ENCODE measurements around the gene TRIM75. TPM values are rescaled to one million over a fixed set of nuclear protein-coding genes. Genes with fewer than 3 reads are reported as not detected.
A peak's percentile ranks its signal among the peaks of the same experiment; 100 is the strongest.

The TRIM75 gene
- not detected for total RNA-seq
- long read RNA-seq = 0 reads

DNA sequence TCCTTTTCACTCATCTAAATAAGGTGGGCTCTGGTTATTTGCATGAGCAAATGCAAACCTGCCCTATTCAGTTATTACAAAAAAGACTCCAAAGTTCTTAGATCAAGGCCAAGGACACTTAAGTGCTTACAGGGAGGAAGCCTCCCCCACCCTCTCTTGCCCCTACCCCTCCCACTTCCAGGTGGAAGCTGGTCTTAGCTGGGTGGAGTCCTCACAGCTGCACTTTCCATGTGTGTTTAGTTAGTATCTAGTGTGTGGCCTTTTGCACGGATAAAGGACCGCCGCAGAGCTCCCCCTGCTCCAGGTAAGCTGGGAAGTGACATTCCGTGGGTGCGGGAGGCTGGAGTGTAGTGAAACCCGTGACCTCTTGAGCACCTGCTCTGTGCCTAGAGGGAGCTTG, at the start of gene TRIM75:
TRIM75 (plus strand) TSS at position 222 of the 400 bp plus-strand sequence. CDS start 5,282 bp downstream, outside the sequence.
- no peaks in the 10 kb centered on the region for H3K27me3 ChIP-seq
- ATAC-seq (no peak), DNase-seq (no peak)
- TF ChIP-seq POLR2A (IDR thresholded peaks at IDR 0.05) = no peak
- TF ChIP-seq, protein P1, sequence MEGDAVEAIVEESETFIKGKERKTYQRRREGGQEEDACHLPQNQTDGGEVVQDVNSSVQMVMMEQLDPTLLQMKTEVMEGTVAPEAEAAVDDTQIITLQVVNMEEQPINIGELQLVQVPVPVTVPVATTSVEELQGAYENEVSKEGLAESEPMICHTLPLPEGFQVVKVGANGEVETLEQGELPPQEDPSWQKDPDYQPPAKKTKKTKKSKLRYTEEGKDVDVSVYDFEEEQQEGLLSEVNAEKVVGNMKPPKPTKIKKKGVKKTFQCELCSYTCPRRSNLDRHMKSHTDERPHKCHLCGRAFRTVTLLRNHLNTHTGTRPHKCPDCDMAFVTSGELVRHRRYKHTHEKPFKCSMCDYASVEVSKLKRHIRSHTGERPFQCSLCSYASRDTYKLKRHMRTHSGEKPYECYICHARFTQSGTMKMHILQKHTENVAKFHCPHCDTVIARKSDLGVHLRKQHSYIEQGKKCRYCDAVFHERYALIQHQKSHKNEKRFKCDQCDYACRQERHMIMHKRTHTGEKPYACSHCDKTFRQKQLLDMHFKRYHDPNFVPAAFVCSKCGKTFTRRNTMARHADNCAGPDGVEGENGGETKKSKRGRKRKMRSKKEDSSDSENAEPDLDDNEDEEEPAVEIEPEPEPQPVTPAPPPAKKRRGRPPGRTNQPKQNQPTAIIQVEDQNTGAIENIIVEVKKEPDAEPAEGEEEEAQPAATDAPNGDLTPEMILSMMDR (IDR thresholded peaks at IDR 0.05) = no peak
- H3K9me3 ChIP-seq = no peaks in the 10 kb centered on the region
- H3K36me3 ChIP-seq = no peaks in the 10 kb centered on the region
- H3K27ac ChIP-seq = no peak within 1 kb of the TSS
- H3K4me3 ChIP-seq = no peak within 1 kb of the TSS
- intact Hi-C loops (cut with DNase I) = no loop called here
- H3K4me1 ChIP-seq = no peaks in the 10 kb centered on the region
- WGBS (ENCODE audit: insufficient coverage, low coverage, low lambda C conversion rate, missing lambda C conversion rate) = 60% methylated on average over 3 of the region's 6 CpGs

DNA sequence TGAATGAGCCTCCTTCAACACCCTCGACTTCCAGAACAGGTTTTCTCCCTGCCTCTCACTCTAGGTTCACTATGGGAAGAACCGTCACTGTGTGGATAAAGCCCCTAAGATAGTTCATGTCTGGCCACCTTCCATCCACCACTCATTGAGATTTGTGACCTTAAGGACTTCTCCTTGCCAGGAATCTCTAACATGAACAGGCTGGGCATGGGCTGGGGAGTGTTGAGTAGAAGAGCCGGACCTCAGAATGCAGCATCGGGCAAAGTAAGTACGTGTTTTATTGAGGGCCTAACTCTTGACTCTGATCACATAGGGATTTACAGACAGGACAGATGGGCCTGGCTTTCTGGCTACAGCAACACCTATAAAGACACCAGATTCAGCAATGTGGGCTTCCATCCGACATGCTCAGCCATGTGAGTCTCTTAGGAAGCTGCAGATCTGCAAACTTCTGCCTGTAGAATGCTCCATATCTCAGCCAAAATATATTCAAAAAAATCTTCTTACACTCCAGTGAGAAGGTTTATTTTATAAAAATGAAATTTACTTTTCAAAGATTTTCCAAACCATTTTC, 48.2 kb upstream of the TRIM75 start:
- no peaks in the 10 kb centered on the region for H3K27me3 ChIP-seq
- DNase-seq = no peak
- H3K27ac ChIP-seq = no peak overlapping the region
- no peaks in the 10 kb centered on the region for H3K9me3 ChIP-seq
- intact Hi-C loops (cut with DNase I) = no loop called here
- H3K36me3 ChIP-seq = no peaks in the 10 kb centered on the region
- no peak for ATAC-seq
- no peaks in the 10 kb centered on the region for H3K4me1 ChIP-seq
- no peak overlapping the region for H3K4me3 ChIP-seq
- 67% methylated on average over 2 of the region's 6 CpGs for WGBS (ENCODE audit: insufficient coverage, low coverage, low lambda C conversion rate, missing lambda C conversion rate)
- no peak for TF ChIP-seq POLR2A (IDR thresholded peaks at IDR 0.05)
- TF ChIP-seq, protein P1 (IDR thresholded peaks at IDR 0.05) = no peak

DNA sequence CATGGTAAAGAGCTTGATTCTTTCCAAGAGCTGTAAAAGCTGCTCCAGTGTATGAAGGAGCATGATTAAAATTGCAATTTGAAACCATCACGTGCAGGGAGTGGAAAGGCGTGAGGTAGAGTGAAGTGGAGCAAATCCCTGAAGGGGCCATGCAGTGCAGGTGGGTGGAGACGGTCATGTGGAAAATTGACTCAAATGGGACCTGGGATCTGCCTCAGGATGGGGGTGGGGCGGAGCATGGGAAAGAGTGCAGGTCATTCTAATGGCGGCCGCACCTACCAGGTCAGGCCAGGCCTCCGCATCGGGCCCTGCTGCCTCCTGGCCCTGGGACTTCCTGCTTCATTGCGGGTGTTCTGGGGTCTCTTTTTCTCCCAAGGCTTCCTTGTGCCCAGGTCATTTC, 47.2 kb upstream of the TRIM75 start:
- 76% methylated on average over 5 of the region's 9 CpGs for WGBS (ENCODE audit: insufficient coverage, low coverage, low lambda C conversion rate, missing lambda C conversion rate)
- DNase-seq (no peak), ATAC-seq (no peak)
- intact Hi-C loops (cut with DNase I) = no loop called here
- H3K4me3 ChIP-seq = no peak overlapping the region
- H3K9me3 ChIP-seq = no peaks in the 10 kb centered on the region
- H3K36me3 ChIP-seq = no peaks in the 10 kb centered on the region
- no peaks in the 10 kb centered on the region for H3K27me3 ChIP-seq
- no peaks in the 10 kb centered on the region for H3K4me1 ChIP-seq
- TF ChIP-seq, protein P1 (IDR thresholded peaks at IDR 0.05) = no peak
- no peak for TF ChIP-seq POLR2A (IDR thresholded peaks at IDR 0.05)
- H3K27ac ChIP-seq = no peak overlapping the region

DNA sequence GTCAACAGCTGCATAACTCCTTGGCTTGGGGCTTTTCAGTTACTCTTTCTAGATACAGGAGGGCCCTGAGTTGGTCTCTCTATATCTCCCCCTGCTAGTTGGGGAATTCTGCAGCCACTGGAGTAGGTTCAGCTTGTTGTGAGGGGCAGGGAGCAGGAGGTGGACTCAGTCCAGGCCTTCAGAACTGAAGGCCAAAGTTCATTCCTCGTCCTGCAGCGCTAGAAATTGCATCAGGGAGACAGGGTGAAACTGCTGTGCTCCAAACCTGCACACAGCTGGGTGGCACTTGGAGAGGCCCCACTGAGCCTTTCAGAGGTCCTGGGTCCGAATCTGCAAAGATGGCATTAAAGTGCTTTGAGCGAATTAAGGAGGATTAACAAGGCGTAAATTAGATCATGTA, 46.8 kb upstream of the TRIM75 start:
- Histone ChIP-seq H3K9me3 (no peaks in the 10 kb centered on the region), H3K36me3 (no peaks in the 10 kb centered on the region), H3K4me3 (no peak overlapping the region), H3K4me1 (no peaks in the 10 kb centered on the region), H3K27ac (no peak overlapping the region), H3K27me3 (no peaks in the 10 kb centered on the region)
- 44% methylated on average over 4 of the region's 5 CpGs for WGBS (ENCODE audit: insufficient coverage, low coverage, low lambda C conversion rate, missing lambda C conversion rate)
- intact Hi-C loops (cut with DNase I) = no loop called here
- DNase-seq = no peak
- peak in 3 of 4 donors; percentile 54 to 64 (median 61) for ATAC-seq
- TF ChIP-seq POLR2A (IDR thresholded peaks at IDR 0.05) = no peak
- TF ChIP-seq, protein P1 (IDR thresholded peaks at IDR 0.05) = no peak
